Measurements from ENCODE around the gene HOXB9.

- TF ChIP-seq CTCF (IDR thresholded peaks at IDR 0.05) (no peak), POLR2AphosphoS5 (IDR thresholded peaks at IDR 0.05; ENCODE audit: low read depth, low read length) (no peak), TCF7L2 (IDR thresholded peaks at IDR 0.05; ENCODE audit: low read depth, low read length) (no peak), SIN3A (IDR thresholded peaks at IDR 0.05; ENCODE audit: borderline replicate concordance, insufficient read depth, low read depth, low read length) (no peak), REST (IDR thresholded peaks at IDR 0.05; ENCODE audit: insufficient read depth in 1 of 2, low read depth in 2 of 2, low read length in 1 of 2) (no peak)
Measured at GRCh38 chr17:48591255-48592056, 34.7 kb downstream of the HOXB9 start.

Data from Panc1 (cell line).